Spleen (tissue), 11 donors: ENCODE results near the gene SGO2. TPM values are rescaled to one million over a fixed set of nuclear protein-coding genes. Genes with fewer than 3 reads are reported as not detected.
"Not testable (repeated sequence)": the region's sequence is repeated elsewhere in the genome, so short reads cannot be mapped to it uniquely, and the experiment has no call there.

Experiments
- DNase-seq: peaks from one replicate; pipeline ENCODE4 v3.0.0-alpha.2; 2020
- H3K27ac ChIP-seq, 8 donors: fragments of 200-600 bp; sonication (generic) in 7 of 8; 1 replicate in 4 of 8; 2 replicates in 4 of 8; pipeline versions ENCODE4 v1.5.0 to v1.8.0; 2016 to 2021; ENCODE audit warnings: inconsistent platforms in 4 of 8, mild to moderate bottlenecking in 4 of 8, moderate library complexity in 1 of 8
- H3K27me3 ChIP-seq, 7 donors: fragments of 200-600 bp; sonication (generic) in 6 of 7; replicated peaks in 1 of 7; 1 replicate in 4 of 7; 2 replicates in 3 of 7; pipeline versions ENCODE4 v1.5.0 to v1.8.0; 2016 to 2021; ENCODE audit warnings: inconsistent platforms in 3 of 7, mild to moderate bottlenecking in 1 of 7
- H3K36me3 ChIP-seq, 6 donors: fragments of 200-600 bp; sonication (generic) in 5 of 6; 1 replicate in 4 of 6; 2 replicates in 2 of 6; pipeline versions ENCODE4 v1.5.0 to v1.8.0; 2016 to 2021; ENCODE audit warnings: inconsistent platforms in 2 of 6
- H3K4me1 ChIP-seq, 6 donors: fragments of 200-600 bp; sonication (generic) in 5 of 6; 1 replicate in 3 of 6; 2 replicates in 3 of 6; pipeline versions ENCODE4 v1.5.0 to v1.8.0; 2016 to 2021; ENCODE audit warnings: inconsistent platforms in 3 of 6
- H3K4me3 ChIP-seq, 8 donors: fragments of 200-600 bp; sonication (generic) in 7 of 8; 1 replicate in 4 of 8; 2 replicates in 4 of 8; pipeline versions ENCODE4 v1.5.0 to v1.8.0; 2016 to 2021; ENCODE audit warnings: inconsistent platforms in 4 of 8, mild to moderate bottlenecking in 4 of 8, moderate library complexity in 2 of 8
- H3K9me3 ChIP-seq, 8 donors: fragments of 200-600 bp; sonication (generic) in 7 of 8; 1 replicate in 4 of 8; 2 replicates in 4 of 8; pipeline versions ENCODE4 v1.5.0 to v1.8.0; 2016 to 2021; ENCODE audit warnings: inconsistent platforms in 4 of 8
- POLR2A ChIP-seq, 3 donors: fragments of 450-650 bp; IDR thresholded peaks; one replicate each; pipeline ENCODE4 v1.5.1; 2017; ENCODE audit warnings: antibody characterized with exemption in 3 of 3, mild to moderate bottlenecking in 1 of 3
- POLR2AphosphoS5 ChIP-seq, 3 donors: sonication (generic); formaldehyde crosslinking; IDR thresholded peaks; one replicate each; pipeline ENCODE4 v1.5.1; 2017; ENCODE audit warnings: antibody characterized with exemption in 3 of 3
- WGBS, 5 donors: extraction: QIAGEN DNeasy Blood & Tissue Kit in 3 of 5; methylation state at CpG; one replicate each; pipeline versions ENCODE4 v1.1.5 to v1.1.7; 2013 to 2018; 5-methylcytosine and 5-hydroxymethylcytosine counted together
- intact Hi-C: fragments of 100-400 bp; cut with DNase I; formaldehyde crosslinking; loops from one replicate; pipeline ENCODE4 v1.15.0; 2023; ENCODE audit warnings: low total_unique reads
- polyA plus RNA-seq, 3 donors: library from polyadenylated mRNA; stranded (reverse); fragments of 200-250 nt; gene quantifications; one replicate each; pipeline ENCODE4 v1.2.1, GENCODE V29; 2013
- total RNA-seq, 7 donors: library from RNA; depleted of rRNA in 3 of 7; stranded (reverse); fragments of >200 nt in 3 of 7; fragmentation: NEBNext Ultra II Directional in 4 of 7; extraction: Animal tissue kit (Norgen Biotek cat#: 25700) in 4 of 7; gene quantifications; one replicate each; pipeline versions ENCODE4 v1.1.0 to v1.2.1, GENCODE V29; 2016 to 2021
- TF ChIP-seq, protein P1 (sequence below), 11 experiments: fragments of 200-600 bp in 7 of 11; fragments of 450-650 bp in 4 of 11; sonication (generic) in 4 of 11; IDR thresholded peaks in 8 of 11; conservative IDR thresholded peaks in 3 of 11; 1 replicate in 7 of 11; 2 replicates in 4 of 11; pipeline versions ENCODE4 v1.4.0 to v1.8.0; 2016 to 2021; ENCODE audit warnings: antibody characterized with exemption in 11 of 11, inconsistent platforms in 4 of 11, mild to moderate bottlenecking in 1 of 11
- donor health status: healthy with polysubstance abuse.
- donor health status: DM: no; HTN: no; CAD: no; lungs with moderate emphysema.
- donor health status: DM: no; HTN: no; CAD: no.
- donor health status: Bipolar disorder and iron deficiency.
- donor health status: healthy.
- donor health status: DM: no; HTN: no; CAD: no.
- donor health status: DM: yes; HTN: yes; CAD: no.

SGO2 gene
- total and polyA plus RNA-seq, 10 donors, result 0.85 to 9.9 (median 3.9) TPM

GRCh38 chr2:200625282-200625681 lies 99.3 kb downstream of the SGO2 start:
- H3K9me3 ChIP-seq, result no peaks in the 10 kb centered on the region
- WGBS, 5 donors, result 75 to 92% (median 86%) methylated on average over 2 of the region's 2 CpGs
- no peaks in the 10 kb centered on the region for H3K36me3 ChIP-seq
- H3K27ac ChIP-seq, result no peak overlapping the region
- no peak for DNase-seq
- H3K27me3 ChIP-seq, result peaks cover 0 to 5% (median 0%) of the 10 kb centered on the region in 7 donors
- intact Hi-C loops, result no loop called here
- TF ChIP-seq, protein P1, sequence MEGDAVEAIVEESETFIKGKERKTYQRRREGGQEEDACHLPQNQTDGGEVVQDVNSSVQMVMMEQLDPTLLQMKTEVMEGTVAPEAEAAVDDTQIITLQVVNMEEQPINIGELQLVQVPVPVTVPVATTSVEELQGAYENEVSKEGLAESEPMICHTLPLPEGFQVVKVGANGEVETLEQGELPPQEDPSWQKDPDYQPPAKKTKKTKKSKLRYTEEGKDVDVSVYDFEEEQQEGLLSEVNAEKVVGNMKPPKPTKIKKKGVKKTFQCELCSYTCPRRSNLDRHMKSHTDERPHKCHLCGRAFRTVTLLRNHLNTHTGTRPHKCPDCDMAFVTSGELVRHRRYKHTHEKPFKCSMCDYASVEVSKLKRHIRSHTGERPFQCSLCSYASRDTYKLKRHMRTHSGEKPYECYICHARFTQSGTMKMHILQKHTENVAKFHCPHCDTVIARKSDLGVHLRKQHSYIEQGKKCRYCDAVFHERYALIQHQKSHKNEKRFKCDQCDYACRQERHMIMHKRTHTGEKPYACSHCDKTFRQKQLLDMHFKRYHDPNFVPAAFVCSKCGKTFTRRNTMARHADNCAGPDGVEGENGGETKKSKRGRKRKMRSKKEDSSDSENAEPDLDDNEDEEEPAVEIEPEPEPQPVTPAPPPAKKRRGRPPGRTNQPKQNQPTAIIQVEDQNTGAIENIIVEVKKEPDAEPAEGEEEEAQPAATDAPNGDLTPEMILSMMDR (IDR thresholded peaks at IDR 0.05 in 8 of 11, conservative IDR thresholded peaks at IDR 0.05 in 3 of 11), result no peak
- H3K4me3 ChIP-seq, result no peak overlapping the region
- H3K4me1 ChIP-seq, result no peaks in the 10 kb centered on the region

DNA sequence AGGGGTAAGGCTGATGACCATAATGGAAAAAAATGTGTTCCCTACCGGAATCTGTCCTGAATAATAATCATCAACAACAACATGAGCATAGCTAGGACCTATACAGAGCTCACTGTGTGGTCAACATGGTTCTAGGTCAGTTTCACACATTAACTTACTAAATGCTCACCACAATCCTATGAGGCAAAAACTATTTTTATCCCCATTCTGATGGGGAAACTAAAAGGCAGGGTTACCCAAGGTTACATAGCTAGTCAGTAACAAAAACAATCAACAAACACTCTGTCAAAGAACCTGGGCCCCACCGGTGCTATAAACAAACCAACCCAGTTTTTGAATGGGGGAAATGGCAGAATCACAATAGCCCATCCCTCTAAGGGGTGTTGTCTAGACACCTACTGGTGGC lies 100.0 kb downstream of the SGO2 start:
- Histone ChIP-seq H3K27me3 (peaks cover 0 to 5% (median 0%) of the 10 kb centered on the region in 7 donors), H3K4me3 (no peak overlapping the region), H3K36me3 (no peaks in the 10 kb centered on the region), H3K9me3 (no peaks in the 10 kb centered on the region), H3K4me1 (no peaks in the 10 kb centered on the region), H3K27ac (no peak overlapping the region)
- intact Hi-C loops, result no loop called here
- no peak for DNase-seq
- WGBS, 5 donors, result 71 to 80% (median 75%) methylated on average over 2 of the region's 2 CpGs
- no peak for TF ChIP-seq POLR2AphosphoS5 (IDR thresholded peaks at IDR 0.05)
- TF ChIP-seq, protein P1 (IDR thresholded peaks at IDR 0.05 in 8 of 11, conservative IDR thresholded peaks at IDR 0.05 in 3 of 11), result no peak
- TF ChIP-seq POLR2A (IDR thresholded peaks at IDR 0.05), result no peak

DNA sequence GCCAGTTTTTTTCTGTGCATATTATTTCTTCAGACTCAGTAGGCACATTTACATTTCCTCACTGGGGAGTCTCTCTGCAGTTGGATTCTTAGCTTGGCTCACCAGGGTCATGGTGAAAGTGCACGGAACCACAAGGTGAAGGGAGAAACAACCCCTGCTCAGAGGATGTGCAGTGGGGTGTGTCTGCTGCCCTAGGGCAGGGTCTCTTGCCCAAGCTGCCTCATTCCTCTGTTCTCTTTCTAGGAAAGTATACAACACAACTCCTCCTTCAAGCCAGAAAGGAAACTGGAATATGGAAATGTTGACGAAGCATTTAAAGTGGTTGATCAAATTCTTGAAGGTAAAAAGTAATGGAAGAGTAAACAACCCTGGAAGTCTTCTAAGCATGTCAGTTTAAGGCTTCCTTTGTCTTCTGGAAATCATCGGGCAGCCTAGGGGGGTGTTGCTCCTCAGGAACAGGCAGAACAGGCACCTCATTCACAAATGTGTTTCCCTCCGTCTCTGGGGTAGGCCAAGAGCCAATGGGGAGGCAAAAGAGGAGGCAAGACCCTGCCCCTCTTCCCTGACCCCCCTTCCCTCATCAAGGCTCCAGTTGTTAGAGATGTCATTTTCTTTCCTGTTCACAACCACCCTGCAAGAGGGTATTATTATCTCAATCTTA lies 101.2 kb downstream of the SGO2 start:
- H3K27me3 ChIP-seq, result peaks cover 0 to 5% (median 0%) of the 10 kb centered on the region in 7 donors
- 72 to 87% (median 79%) methylated on average over 4 of the region's 4 CpGs for whole genome bisulfite sequencing, 5 donors
- TF ChIP-seq POLR2A (IDR thresholded peaks at IDR 0.05), result no peak
- TF ChIP-seq, protein P1 (IDR thresholded peaks at IDR 0.05 in 8 of 11, conservative IDR thresholded peaks at IDR 0.05 in 3 of 11), result no peak
- no peak for TF ChIP-seq POLR2AphosphoS5 (IDR thresholded peaks at IDR 0.05)
- H3K36me3 ChIP-seq, result no peaks in the 10 kb centered on the region
- DNase-seq, result no peak
- H3K9me3 ChIP-seq, result peaks cover 0 to under 1% (median under 1%) of the 10 kb centered on the region in 8 donors
- no peaks in the 10 kb centered on the region for H3K4me1 ChIP-seq
- no peak overlapping the region for H3K27ac ChIP-seq
- no peak overlapping the region for H3K4me3 ChIP-seq
- intact Hi-C loops, result no loop called here

DNA sequence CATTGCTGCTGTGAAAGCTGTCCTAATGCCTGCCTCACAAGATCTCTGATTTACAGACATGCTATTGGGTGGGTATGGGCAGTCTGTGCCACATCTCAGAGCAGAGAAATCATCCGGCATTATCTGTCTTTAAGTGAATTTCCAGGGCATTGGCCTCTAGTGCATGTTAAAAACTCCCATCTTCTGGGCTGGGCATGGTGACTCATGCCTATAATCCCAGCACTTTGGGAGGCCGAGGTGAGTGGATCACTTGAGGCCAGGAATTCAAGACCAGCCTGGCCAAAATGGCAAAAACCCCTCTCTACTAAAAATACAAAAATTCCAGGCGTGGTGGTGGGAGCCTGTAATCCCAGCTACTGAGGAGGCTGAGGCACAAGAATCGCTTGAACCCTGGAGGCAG lies 102.5 kb downstream of the SGO2 start:
- WGBS, 5 donors, result 80 to 97% (median 89%) methylated on average over 4 of the region's 4 CpGs
- H3K27me3 ChIP-seq, intact Hi-C loops, DNase-seq, H3K4me3 ChIP-seq, H3K36me3 ChIP-seq, H3K27ac ChIP-seq, H3K4me1 ChIP-seq: not testable (repeated sequence)
- H3K9me3 ChIP-seq, result peaks cover 0 to 12% (median 8%) of the 10 kb centered on the region in 8 donors
